Neural progenitor cell (in vitro differentiated cells): ENCODE measurements around the gene NMNAT1.

Experiments used
- CTCF ChIP-seq: fragments of 200-600 bp; sonication (generic); IDR thresholded peaks from 2 replicates; pipeline ENCODE4 v1.5.1; 2017; ENCODE audit warnings: antibody characterized with exemption, mild to moderate bottlenecking
- EZH2 ChIP-seq: fragments of 200-600 bp; sonication (generic); IDR thresholded peaks from 2 replicates; pipeline ENCODE4 v1.6.1; 2017; ENCODE audit warnings: antibody characterized with exemption, mild to moderate bottlenecking, moderate library complexity
- EZH2phosphoT487 ChIP-seq: fragments of 200-600 bp; sonication (generic); IDR thresholded peaks from 2 replicates; pipeline ENCODE4 v1.6.1; 2017; ENCODE audit warnings: antibody characterized with exemption

GRCh38 chr1:10020086-10020485 lies 76.8 kb downstream of the NMNAT1 start:
- TF ChIP-seq CTCF (no peak), EZH2phosphoT487 (no peak), EZH2 (no peak)
